Fibroblast of skin of back (primary cell): ENCODE measurements around the gene ZNF318.
"Not testable (repeated sequence)": the region's sequence is repeated elsewhere in the genome, so short reads cannot be mapped to it uniquely, and the experiment has no call there.

Experiments
- DNase-seq: peaks from one replicate; pipeline ENCODE4 v3.0.0-alpha.2; 2013

The ZNF318 gene

DNA sequence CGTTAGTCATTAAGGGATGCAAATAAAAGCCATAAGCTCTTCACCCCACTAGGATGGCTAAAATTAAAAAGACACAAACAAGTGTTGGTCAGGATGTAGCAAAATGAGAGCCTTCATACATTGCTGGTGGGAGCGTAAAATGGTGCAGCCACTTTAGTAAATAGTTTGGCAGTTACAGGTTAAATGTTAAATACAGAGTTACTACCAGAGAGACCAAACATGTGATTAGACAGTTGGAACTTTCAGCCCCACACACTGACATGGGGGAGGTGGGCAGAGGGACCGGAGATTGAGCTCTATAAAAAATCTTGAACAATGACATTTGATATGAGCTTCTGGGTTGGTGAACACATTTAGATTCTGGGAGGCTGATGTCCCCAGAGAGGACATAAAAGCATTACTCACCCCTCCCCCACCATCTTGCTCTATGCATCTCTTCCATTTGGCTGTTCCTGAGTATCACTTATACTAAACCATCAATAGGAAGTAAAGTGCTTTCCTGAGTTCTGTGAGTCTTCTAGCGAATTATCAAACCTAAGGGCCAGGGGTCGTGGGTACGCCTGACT lies 20.4 kb upstream of the ZNF318 start:
- DNase-seq: no peak

DNA sequence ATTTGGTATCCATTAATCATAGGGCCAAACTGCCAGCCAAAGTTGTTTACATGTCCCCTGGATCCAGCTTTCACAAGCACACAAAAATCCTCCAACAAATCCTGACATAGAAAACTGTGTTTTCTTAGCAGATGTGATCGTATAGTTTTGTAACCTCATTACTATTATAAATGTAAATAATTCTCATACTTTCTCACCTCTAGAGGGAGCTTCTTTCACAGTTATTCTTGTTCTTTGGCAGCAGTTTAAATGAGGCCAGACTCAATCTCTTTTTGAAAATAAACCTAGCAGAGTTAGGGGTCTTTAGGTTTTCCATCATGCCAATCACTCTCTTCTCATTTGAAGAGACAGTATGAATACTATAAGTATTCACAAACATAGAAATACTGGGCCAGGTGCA lies 17.0 kb upstream of the ZNF318 start:
- DNase-seq: no peak

DNA sequence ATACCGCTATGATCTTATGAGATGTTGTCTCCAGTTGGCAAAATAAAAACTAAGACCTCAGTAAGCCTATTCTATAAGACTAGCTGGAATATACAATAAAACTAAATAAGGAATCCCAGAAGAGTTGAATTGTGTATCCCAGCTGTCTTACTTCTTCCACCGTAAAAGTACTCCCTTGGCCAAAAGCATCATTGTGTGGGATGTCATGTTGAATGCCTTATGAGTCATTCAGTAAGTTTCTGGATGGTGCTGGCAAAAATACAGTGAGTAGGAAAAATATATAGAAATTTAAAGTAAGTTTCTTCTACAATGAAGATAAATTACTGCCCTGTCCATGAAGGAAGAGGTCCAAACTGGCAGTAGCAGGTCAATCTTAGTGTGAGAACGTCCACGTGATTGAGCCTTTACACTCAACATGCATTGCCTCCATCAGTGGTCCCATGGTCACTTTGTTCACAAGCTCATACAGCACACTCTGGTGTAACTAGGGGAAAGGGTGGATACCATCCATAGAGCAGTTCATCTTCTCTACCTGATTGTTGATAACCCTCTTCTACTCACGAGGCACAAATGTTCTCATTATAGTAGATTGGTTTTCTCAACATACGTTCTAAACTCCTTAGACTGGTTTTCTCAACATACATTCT lies 13.7 kb upstream of the ZNF318 start:
- DNase-seq: peak; percentile 64

DNA sequence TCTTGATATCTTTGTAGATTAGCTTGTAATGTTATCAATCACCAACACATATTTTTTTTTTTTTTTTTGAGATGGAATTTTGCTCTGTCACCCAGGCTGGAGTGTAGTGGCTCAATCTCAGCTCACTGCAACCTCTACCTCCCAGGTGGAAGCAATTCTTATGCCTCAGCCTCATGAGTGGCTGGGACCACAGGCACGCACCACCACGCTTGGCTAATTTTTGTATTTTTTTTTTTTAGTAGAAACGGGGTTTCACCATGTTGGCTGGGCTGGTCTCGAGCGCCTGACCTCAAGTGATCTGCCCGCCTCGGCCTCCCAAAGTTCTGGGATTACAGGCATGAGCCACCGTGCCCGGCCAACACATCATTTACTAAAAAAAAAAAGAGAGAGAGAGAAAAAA lies 11.4 kb upstream of the ZNF318 start:
- not testable (repeated sequence) for DNase-seq

DNA sequence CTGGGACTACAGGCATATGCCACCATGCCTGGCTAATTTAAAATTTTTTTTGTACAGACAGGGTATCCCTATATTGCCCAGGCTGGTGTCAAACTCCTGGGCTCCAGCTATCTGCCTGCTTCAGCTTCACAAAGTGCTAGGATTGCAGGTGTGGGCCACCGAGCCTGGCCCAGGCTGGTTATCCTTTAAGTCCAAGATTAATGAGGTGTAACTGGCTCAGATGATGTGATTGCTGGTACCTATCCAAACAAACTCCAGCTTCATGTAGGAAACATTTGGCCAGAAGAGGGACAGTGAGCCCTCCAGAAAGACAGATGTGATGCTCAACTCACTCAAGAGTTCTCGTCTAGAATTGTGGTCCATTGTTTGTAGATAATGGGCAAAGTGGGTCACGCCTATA lies 9.2 kb upstream of the ZNF318 start:
- no peak for DNase-seq

DNA sequence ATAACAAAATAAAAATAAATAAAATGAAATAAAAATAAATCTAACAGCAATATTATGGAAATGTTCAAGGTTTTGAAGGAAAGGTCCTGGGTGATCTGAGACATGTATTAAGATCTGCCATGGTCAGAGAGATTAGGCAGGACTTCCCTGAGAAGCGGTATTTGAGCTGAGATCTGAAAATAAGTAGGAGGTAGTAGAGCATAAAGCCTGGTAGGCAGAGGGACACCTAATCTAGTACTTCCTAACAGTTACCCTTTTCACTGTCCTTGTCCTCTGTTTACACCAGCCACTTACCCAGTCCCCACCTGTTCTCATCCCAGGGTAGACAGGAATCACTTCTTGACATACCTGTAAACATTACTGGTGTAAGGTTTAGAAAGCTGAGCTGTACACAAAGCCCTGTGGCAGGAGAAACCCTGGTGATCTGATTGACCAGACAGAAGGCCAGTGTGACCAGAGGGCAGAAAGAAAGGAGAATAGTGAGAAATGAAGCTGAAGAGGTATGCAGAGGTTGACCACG lies 8.3 kb upstream of the ZNF318 start:
- no peak for DNase-seq

DNA sequence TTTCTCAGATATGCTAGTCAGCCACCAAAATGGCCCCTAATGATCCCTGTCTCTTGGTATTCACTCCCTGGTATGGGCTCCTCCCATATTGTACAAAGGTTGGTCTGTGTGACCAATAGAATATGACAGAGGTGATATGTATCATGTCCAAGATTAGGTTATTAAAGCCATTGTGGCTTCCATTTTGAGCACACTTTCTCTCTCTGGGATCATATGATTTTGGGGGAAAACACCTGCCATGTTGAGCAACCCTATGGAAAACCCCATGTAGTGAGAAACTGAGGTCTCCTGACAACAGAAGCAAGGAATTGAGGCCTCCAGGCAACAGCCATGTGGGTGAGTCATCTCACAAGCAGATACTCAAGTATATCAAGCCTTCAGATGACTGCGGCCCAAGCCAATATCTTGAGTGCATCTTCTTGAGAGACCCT lies 7.1 kb upstream of the ZNF318 start:
- no peak for DNase-seq

DNA sequence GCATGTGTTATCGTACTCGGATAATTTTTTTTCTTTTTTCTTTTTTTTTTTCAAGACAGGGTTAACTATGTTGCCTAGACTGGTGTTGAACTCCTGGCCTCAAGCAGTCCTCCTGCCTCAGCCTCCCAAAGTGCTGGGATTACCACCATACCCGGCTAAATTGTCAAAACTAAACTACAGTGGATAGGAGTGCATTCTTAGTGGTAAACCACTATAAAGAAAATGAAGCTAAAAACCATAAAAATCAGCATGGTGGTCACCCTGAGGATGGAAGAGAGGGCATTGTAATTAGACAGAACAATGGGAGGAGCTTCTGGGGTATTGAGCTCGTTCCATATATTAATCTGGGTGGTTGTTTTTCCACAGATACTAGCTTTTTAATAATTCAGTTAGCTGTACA lies 6.2 kb upstream of the ZNF318 start:
- no peak for DNase-seq

DNA sequence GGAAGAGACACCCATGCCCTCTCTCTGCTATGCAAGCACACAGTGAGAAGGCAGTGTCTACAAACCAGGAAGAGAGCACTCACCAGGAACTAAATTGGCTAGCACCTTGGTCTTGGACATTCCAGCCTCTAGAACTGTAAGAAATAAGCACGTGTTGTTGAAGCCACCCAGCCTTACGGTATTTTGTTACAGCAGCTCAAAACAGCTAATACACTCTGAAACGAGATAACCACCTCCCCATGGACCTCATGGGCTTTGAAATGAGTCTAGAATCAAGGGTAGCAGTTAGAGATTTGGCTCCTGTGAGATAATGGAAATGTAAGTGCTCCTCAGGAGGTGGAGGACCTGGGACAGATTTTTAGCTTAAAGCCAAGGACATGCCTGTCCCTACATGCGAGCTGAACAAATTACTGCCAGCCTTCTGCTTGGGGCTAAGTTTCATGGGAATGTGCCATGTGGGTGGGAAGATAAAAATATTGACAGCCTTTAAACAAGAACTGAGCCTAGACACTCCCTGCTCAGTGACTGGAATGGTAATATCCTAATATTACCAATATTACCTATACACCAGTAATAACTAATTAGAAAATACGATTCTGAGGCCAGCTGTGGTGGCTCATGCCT lies 3.9 kb upstream of the ZNF318 start:
- DNase-seq: no peak

DNA sequence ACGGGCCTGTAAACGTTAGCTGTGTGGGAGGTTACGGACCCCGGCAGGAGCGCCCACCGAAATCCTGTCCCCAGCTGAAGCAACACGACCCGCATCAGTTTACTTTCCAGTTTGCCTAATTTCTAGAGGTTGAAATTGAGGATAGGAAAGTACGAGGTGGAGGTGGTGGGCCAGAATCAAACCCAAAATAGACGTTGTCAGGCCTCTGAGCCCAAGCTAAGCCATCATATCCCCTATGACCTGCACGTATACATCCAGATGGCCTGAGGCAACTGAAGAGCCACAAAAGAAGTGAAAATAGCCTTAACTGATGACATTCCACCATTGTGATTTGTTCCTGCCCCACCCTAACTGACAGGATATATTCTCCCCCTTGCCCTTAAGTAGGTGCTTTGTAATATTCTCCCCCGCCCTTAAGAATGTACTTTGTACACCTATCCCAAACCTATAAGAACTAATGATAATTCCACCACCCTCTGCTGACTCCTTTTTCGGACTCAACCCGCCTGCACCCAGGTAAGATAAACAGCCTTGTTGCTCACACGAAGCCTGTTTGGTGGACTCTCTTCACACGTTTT lies 645 bp upstream of the ZNF318 start:
- DNase-seq: not testable (repeated sequence)

DNA sequence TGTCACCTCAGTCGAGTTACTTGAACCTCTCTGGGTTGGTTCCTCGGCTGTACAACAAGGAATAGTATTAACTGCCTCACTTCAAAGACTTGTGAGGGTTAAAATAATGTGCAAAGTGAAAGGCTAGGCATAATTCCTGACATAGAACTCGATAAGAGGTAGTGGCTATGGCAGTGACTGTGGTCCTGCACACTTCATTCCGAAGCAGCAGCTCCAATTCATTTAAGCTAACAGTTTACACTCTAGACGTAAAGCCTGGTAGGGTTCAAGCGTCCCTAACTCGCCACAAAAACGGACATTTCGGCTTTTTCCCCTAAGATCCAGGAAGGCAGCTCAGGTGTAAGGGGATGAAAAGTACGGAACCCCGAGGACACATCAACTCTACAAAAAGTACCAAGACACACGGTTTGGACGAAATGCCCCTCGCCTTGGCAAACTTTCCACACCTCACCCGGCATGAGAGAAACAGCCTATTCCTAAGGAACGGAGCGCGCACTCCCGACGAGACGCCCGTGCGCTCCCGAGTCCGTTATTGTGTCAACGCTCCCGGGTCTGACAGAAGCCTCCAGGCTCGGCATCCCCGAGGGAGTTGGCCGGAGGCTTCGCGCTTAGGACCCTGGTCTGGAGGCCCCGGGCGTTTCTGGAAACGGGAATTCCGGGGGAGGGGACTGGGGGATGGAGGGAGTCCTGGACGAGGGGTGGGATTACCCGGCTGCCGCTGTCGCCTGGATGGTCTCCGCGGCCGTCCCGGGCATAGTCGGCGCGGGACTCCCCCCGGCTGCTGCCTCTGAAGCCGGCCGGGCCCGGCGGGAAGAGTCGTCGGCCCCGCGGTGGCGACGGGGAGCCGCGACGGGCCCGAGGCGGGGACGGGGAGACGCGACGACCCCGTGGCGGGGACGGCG lies 937 bp downstream of the ZNF318 start:
- DNase-seq: peak; percentile 57

DNA sequence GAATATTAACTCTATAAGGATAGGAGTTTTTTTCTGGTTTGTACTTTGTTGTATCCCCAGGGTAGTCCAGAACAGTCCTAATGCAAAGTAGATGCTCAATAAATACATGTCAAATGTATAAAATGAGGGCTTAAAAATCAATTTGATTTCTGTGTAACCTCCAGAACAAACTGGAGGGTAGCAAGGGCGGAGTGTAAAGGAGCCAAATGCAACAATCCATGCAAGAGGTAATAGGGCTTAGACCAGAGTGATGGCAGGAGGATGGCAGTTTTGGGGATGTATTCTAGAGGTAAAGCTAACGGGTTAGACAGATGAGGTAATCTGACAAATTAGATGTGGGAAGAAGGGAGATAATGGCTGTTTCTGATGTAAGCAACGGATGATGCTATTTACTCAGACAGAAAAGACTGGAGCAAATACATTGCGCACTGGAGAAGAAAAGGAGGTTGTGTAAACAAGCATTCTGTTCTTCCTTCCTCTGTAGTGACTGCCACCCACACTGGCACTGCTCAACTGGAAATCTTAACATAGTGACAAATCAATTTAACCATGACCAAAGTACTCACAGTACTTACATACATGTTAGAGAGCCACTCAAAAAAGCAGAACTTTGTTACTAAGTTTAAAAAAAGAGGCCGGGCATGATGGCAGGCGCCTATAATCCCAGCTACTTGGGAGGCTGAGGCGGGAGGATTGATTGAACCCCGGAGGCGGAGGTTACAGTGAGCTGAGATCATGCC lies 2.0 kb downstream of the ZNF318 start:
- DNase-seq: no peak

DNA sequence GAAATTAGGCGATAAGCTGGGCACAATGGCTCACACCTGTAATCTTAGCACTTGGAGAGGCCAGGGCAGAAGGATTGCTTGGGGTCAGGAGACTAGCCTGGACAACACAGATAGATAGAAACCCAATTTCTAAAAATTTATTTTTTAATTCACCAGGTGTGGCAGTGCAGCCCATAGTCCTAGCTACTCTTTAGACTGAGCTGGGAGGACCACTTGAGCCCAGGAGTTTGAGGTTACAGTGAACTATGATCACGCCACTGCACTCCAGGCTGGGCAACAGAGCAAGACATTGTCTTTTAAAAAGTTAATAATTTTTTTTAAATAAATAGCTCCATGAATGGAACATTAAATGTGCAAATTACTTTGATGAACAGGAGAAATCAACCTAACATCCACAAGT lies 8.2 kb downstream of the ZNF318 start:
- no peak for DNase-seq

DNA sequence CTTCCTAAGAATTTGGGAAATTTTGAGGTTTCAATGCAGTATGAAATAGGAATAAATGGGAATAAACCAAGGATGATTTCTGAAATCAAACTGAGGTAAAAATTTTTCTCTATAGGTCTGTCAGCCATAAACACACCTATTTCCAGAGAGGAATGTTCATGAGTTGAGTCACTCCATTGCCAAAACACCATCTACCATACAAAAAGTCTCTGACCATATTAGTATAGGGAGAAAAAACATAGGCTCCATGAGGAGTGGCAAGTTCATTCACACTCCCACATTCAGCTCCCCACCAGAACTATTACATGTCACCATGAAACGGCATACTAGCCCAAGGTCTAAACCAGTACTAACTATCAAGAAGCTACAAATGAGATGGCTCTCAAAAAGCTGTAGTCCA lies 9.6 kb downstream of the ZNF318 start:
- DNase-seq: no peak

DNA sequence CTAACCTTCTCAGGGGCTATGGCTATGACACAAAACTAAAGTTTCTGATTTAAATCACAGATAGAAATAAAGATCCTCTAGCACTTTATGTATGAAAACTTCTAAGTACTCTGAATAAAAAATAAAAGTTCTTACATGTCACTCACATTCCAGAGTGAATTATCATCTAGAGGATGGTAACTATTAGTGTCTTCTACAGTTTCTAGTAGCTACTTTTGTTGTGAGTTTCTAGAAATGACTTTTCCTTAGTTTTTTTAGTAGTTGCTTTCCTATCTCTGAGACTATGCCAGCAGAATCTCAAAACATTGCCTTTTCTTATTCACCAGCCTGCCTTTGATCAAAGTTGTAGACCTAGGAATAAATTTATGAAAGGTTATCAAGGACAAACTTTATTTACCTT lies 10.1 kb downstream of the ZNF318 start:
- DNase-seq: peak; percentile 24

DNA sequence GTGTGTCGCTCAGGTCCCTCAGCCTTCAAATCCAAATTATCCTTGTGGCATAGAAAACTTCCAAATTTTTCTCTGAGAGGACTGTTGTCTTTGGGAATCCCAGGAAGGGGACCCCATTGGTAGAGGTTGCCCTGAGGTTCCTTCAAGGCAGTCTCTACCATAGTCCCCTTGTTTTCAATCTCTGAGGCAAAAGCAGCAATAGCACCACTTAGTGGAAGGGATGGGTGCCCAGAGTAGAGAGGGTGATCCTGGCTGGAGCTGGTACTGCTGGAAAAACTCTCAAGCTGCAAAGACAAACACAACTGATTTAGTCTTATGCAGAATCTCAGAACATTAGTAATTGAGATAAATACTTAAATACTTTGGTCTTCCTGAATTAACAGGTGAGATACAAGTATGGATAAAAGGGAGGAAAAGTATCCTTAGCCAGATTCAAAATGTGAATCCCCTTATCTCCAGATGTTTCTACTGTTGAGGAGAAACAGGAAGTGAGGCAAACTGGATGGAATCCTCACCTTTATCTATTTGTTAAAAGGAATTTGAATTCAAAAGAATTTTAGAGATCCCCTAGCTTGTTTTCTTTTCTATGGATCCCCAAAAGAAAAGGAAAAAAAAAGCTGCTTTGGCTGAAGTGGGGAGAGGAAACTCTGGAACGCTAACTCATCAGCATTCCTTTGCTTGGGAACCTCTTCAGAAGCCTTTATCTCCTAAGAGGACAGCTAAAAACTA lies 13.4 kb downstream of the ZNF318 start:
- DNase-seq: no peak

DNA sequence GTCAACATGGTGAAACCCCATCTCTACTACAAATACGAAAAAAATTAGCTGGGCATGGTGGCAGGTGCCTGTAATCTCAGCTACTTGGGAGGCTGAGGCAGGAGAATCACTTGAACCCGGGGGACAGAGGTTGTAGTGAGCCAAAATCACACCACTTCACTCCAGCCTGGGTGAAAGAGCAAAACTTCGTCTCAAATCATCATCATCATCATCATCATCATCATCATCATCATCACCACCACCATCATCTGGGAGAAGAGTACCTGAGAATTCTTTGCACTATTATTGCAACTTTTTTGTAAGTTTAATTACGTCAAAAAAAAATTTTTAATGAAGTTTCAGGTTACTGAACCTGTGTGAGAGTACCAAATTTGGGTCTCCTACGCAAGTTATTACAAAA lies 17.5 kb downstream of the ZNF318 start:
- DNase-seq: not testable (repeated sequence)

DNA sequence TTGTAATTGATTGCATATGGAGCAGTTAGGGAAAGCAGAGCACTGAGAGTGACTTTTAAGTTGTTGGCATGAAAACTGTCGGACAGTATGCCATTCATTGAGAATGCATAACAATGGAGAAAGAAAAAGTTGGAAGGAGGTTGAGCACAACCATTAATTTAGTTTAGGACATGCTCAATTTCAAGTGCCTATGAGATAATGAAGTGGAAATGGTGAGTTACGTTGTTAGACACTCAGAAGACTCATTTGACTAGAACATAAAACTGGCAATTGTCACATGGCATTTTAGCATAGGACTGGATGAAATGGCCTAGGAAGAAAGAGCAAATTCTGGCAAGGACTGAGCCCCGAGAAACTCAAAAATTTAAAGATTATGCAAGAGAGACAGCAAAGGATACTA lies 22.0 kb downstream of the ZNF318 start:
- no peak for DNase-seq

DNA sequence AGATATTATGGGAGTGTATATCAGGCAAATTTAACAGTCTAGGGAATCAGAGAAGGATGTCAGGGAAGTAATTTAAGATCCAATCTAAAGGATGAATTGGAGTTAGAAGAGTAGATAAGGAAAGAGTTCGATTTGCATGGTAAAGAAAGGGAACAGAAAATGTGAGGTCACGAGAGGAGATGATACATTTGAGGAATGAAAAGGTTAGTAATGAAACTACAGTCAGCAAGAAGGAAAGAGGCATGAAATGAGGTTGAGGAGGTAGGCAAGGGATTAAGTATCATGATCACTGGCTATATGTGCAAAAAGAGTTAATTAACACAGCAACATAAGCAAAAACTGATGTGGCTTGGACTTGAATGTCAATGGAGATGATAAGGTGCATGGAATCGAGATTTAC lies 22.4 kb downstream of the ZNF318 start:
- no peak for DNase-seq

DNA sequence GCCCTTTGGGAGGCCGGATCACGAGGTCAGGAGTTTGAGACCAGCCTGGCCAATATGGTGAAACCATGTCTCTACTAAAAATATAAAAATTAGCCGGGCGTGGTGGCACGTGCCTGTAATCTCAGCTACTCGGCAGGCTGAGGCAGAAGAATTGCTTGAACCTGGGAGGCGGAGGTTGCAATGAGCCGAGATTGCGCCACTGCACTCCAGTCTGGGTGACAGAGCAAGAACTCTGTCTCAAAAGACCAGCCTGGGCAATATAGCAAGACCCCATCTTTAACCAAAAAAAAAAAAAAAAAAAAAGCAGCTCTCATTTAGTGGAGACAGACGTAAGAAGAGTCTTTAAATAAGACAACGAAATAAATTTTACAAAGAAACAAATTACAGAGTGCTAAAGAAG lies 23.2 kb downstream of the ZNF318 start:
- not testable (repeated sequence) for DNase-seq

DNA sequence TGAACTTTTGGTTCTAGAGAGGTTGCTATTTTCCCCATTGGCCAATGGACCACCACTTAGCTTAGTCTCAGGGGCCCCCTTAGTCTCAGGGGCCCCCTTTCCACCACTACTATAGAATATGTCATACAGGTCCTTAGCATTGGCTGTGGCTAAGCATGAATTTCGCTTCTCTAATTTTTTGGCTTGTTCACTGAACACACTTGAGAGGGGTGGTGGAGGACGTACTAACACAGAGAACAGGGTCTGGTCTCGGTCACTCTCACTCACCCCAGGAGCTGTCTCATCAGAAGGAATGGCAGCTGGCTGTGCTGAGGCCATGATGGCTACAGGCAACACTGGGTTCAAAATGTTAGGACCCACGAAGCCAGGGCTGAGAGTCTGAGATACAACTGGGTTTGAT lies 30.3 kb downstream of the ZNF318 start:
- no peak for DNase-seq
